Hepatocyte (in vitro differentiated cells): Measurements from ENCODE around the gene TSPAN13. TPM values are rescaled to one million over a fixed set of nuclear protein-coding genes. Genes with fewer than 3 reads are reported as not detected.

Source experiments
- DNase-seq: peaks from one replicate; pipeline ENCODE4 v3.0.0-alpha.2; 2016; ENCODE audit warnings: low spot score
- H2AFZ ChIP-seq: fragments of 200-600 bp; sonication (generic); 2 replicates; pipeline ENCODE4 v1.6.0; 2016; ENCODE audit warnings: antibody characterized with exemption, mild to moderate bottlenecking
- H3K27ac ChIP-seq: fragments of 200-600 bp; sonication (generic); 2 replicates; pipeline ENCODE4 v1.5.1; 2016; ENCODE audit warnings: mild to moderate bottlenecking
- H3K27me3 ChIP-seq: fragments of 200-600 bp; sonication (generic); 2 replicates; pipeline ENCODE4 v1.6.1; 2016
- H3K36me3 ChIP-seq: fragments of 200-600 bp; sonication (generic); replicated peaks from 2 replicates; pipeline ENCODE4 v1.5.1; 2016; ENCODE audit warnings: low read depth; ENCODE audit not compliant: insufficient read depth
- H3K4me1 ChIP-seq: fragments of 200-600 bp; sonication (generic); 2 replicates; pipeline ENCODE4 v1.5.1; 2016; ENCODE audit warnings: mild to moderate bottlenecking, moderate library complexity; ENCODE audit not compliant: insufficient read depth
- H3K4me2 ChIP-seq: fragments of 200-600 bp; sonication (generic); 2 replicates; pipeline ENCODE4 v1.6.0; 2016
- H3K4me3 ChIP-seq: fragments of 200-600 bp; sonication (generic); 2 replicates; pipeline ENCODE4 v1.5.1; 2016; ENCODE audit warnings: mild to moderate bottlenecking
- H3K79me2 ChIP-seq: fragments of 200-600 bp; sonication (generic); 2 replicates; pipeline ENCODE4 v1.6.0; 2017; ENCODE audit warnings: mild to moderate bottlenecking
- H3K9me2 ChIP-seq: fragments of 200-600 bp; sonication (generic); replicated peaks from 2 replicates; pipeline ENCODE4 v1.6.0; 2017; ENCODE audit warnings: mild to moderate bottlenecking; ENCODE audit not compliant: insufficient read depth
- H3K9me3 ChIP-seq: fragments of 200-600 bp; sonication (generic); 2 replicates; pipeline ENCODE4 v1.5.1; 2016; ENCODE audit warnings: low read depth, mild to moderate bottlenecking
- H4K20me1 ChIP-seq: fragments of 200-600 bp; sonication (generic); 2 replicates; pipeline ENCODE4 v1.6.0; 2016; ENCODE audit warnings: mild to moderate bottlenecking; ENCODE audit not compliant: insufficient read depth, poor library complexity, severe bottlenecking
- CTCF ChIP-seq: fragments of 200-600 bp; sonication (generic); IDR thresholded peaks from 2 replicates; pipeline ENCODE4 v1.5.1; 2016; ENCODE audit warnings: antibody characterized with exemption, mild to moderate bottlenecking; ENCODE audit not compliant: poor library complexity
- EZH2 ChIP-seq: fragments of 200-600 bp; sonication (generic); IDR thresholded peaks from 2 replicates; pipeline ENCODE4 v1.6.1; 2016; ENCODE audit warnings: antibody characterized with exemption, mild to moderate bottlenecking, borderline replicate concordance
- EZH2phosphoT487 ChIP-seq: fragments of 200-600 bp; sonication (generic); IDR thresholded peaks from one replicate; pipeline ENCODE4 v1.6.1; 2018; ENCODE audit warnings: antibody characterized with exemption, mild to moderate bottlenecking, low read depth, moderate library complexity; ENCODE audit not compliant: unreplicated experiment, severe bottlenecking
- WGBS: methylation state at CpG from one replicate; pipeline ENCODE4 v1.1.6; 2016; ENCODE audit warnings: low lambda C conversion rate; ENCODE audit errors: missing lambda C conversion rate; 5-methylcytosine and 5-hydroxymethylcytosine counted together
- polyA plus RNA-seq: library from polyadenylated mRNA; unstranded; fragments of >200 nt; fragmentation: Nextera tagmentation; extraction: Ambion mirVana; gene quantifications from 2 replicates; pipeline ENCODE4 v1.2.1, GENCODE V29; 2016
- total RNA-seq: library from RNA; depleted of rRNA; stranded (reverse); fragments of >200 nt; gene quantifications from 2 replicates; pipeline ENCODE4 v1.2.3, GENCODE V29; 2014

TSPAN13 gene
- total and polyA plus RNA-seq, 2 experiments from 2014 or later, result 164 to 173 TPM

- no peaks in the 10 kb centered on the region for H3K4me1 ChIP-seq
- TF ChIP-seq EZH2phosphoT487, result no peak
- no peak for TF ChIP-seq CTCF
- no peak for TF ChIP-seq EZH2
- no peaks in the 10 kb centered on the region for H3K79me2 ChIP-seq
- DNase-seq, result no peak
- no peak overlapping the region for H2AFZ ChIP-seq
- H4K20me1 ChIP-seq, result no peaks in the 10 kb centered on the region
- no peaks in the 10 kb centered on the region for H3K27me3 ChIP-seq
- no peak overlapping the region for H3K4me2 ChIP-seq
- no peak overlapping the region for H3K27ac ChIP-seq
- no peaks in the 10 kb centered on the region for H3K9me2 ChIP-seq
- no peaks in the 10 kb centered on the region for H3K36me3 ChIP-seq
- WGBS, result 94% methylated on average over 4 of the region's 4 CpGs
- H3K9me3 ChIP-seq, result no peaks in the 10 kb centered on the region
- H3K4me3 ChIP-seq, result no peak overlapping the region
These were observed 42.9 kb upstream of the TSPAN13 start for GRCh38 chr7:16710651-16711050.

GRCh38 chr7:16711730-16712129, 41.8 kb upstream of the TSPAN13 start:
- Histone ChIP-seq H3K4me2 (no peak overlapping the region), H3K27ac (no peak overlapping the region), H3K9me2 (no peaks in the 10 kb centered on the region), H4K20me1 (no peaks in the 10 kb centered on the region), H3K9me3 (no peaks in the 10 kb centered on the region), H3K4me1 (no peaks in the 10 kb centered on the region), H3K79me2 (no peaks in the 10 kb centered on the region), H3K27me3 (no peaks in the 10 kb centered on the region), H2AFZ (no peak overlapping the region), H3K4me3 (no peak overlapping the region), H3K36me3 (no peaks in the 10 kb centered on the region)
- TF ChIP-seq EZH2phosphoT487, result no peak
- no peak for TF ChIP-seq EZH2
- TF ChIP-seq CTCF, result no peak
- no peak for DNase-seq
- 98% methylated on average over 4 of the region's 4 CpGs for WGBS

GRCh38 chr7:16712916-16713315, 40.6 kb upstream of the TSPAN13 start:
- Histone ChIP-seq H3K9me2 (no peaks in the 10 kb centered on the region), H3K4me2 (no peak overlapping the region), H3K27me3 (no peaks in the 10 kb centered on the region), H3K4me1 (no peaks in the 10 kb centered on the region), H4K20me1 (no peaks in the 10 kb centered on the region), H2AFZ (no peak overlapping the region), H3K9me3 (no peaks in the 10 kb centered on the region), H3K36me3 (no peaks in the 10 kb centered on the region), H3K4me3 (no peak overlapping the region), H3K79me2 (no peaks in the 10 kb centered on the region), H3K27ac (no peak overlapping the region)
- DNase-seq, result no peak
- TF ChIP-seq CTCF (no peak), EZH2phosphoT487 (no peak), EZH2 (no peak)
- 94% methylated on average over 4 of the region's 4 CpGs for WGBS

- Histone ChIP-seq H3K9me2 (no peaks in the 10 kb centered on the region), H3K27ac (no peak overlapping the region), H3K4me2 (no peak overlapping the region), H3K79me2 (no peaks in the 10 kb centered on the region), H3K4me1 (peaks cover 5% of the 10 kb centered on the region), H2AFZ (no peak overlapping the region), H3K36me3 (no peaks in the 10 kb centered on the region), H3K9me3 (no peaks in the 10 kb centered on the region), H4K20me1 (no peaks in the 10 kb centered on the region), H3K4me3 (no peak overlapping the region), H3K27me3 (no peaks in the 10 kb centered on the region)
- DNase-seq, result no peak
- TF ChIP-seq EZH2phosphoT487 (no peak), EZH2 (no peak), CTCF (no peak)
These were observed 37.6 kb upstream of the TSPAN13 start for GRCh38 chr7:16715928-16716327.
